MM.1S (cell line): ENCODE measurements around the gene HEBP2.

ENCODE experiments used
- EZH2 ChIP-seq: fragments of 300-600 bp; sonication (generic); optimal IDR thresholded peaks from 2 replicates; pipeline ENCODE3; 2017; ENCODE audit warnings: low read depth, mild to moderate bottlenecking, antibody characterized with exemption, low read length, mixed read lengths
- EZH2phosphoT487 ChIP-seq: fragments of 300-600 bp; sonication (generic); IDR thresholded peaks from 2 replicates; pipeline ENCODE4 v1.6.1; 2018; ENCODE audit warnings: antibody characterized with exemption, low read length
- TF ChIP-seq, protein P1 (sequence below): fragments of 300-600 bp; sonication (generic); IDR thresholded peaks from 2 replicates; pipeline ENCODE4 v1.5.1; 2016; ENCODE audit warnings: antibody characterized with exemption, low read length, mixed read lengths

DNA sequence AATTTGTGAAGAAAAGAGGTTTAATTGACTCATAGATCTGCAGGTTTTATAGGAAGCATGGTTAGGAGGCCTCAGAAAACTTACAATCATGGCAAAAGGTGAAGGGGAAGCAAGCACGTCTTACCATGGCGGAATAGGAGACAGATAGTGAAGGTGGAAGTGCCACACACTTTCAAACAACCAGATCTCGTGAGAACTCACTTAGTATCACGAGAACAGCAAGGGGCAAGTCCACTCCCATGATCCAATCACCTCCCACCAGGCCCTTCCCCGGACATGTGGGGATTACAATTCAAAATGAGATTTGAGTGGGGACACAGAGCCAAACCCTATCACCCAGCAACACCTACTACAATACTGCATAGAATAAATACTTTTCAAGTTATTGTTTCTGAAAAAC is 7.3 kb upstream of the HEBP2 start:
- TF ChIP-seq, protein P1, sequence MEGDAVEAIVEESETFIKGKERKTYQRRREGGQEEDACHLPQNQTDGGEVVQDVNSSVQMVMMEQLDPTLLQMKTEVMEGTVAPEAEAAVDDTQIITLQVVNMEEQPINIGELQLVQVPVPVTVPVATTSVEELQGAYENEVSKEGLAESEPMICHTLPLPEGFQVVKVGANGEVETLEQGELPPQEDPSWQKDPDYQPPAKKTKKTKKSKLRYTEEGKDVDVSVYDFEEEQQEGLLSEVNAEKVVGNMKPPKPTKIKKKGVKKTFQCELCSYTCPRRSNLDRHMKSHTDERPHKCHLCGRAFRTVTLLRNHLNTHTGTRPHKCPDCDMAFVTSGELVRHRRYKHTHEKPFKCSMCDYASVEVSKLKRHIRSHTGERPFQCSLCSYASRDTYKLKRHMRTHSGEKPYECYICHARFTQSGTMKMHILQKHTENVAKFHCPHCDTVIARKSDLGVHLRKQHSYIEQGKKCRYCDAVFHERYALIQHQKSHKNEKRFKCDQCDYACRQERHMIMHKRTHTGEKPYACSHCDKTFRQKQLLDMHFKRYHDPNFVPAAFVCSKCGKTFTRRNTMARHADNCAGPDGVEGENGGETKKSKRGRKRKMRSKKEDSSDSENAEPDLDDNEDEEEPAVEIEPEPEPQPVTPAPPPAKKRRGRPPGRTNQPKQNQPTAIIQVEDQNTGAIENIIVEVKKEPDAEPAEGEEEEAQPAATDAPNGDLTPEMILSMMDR = no peak
- no peak for TF ChIP-seq EZH2
- TF ChIP-seq EZH2phosphoT487 = no peak
